Superior temporal gyrus (tissue), 1 donor: ENCODE results near the gene RBPMS2.

ENCODE experiments used
- DNase-seq: peaks from one replicate; pipeline ENCODE4 v3.0.0-alpha.2; 2016; ENCODE audit errors: extremely low spot score

Gene RBPMS2

GRCh38 chr15:64783796-64784195 is 8.4 kb upstream of the RBPMS2 start:
- DNase-seq, result no peak

DNA sequence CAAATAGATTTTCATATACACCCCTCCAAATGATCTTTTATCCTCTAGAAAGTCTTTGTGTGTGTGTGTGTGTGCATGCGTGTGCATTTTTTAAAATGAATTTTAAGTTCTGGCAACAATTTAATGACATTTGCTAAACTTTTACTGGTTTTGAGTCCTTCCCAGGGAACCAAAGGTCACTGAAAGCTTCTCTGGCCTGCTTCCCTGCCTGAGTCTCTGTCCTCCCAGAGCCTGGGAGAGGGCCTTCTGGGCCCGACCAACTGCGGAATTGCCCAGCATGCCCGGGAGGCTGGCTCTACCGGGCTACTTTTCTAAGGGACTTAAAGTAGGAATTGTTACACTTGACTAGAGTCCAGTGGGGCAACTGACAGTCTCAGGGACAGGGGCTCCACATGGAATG is 7.4 kb upstream of the RBPMS2 start:
- DNase-seq, result no peak

GRCh38 chr15:64781299-64781698 is 5.9 kb upstream of the RBPMS2 start:
- DNase-seq, result no peak

- no peak for DNase-seq
Measured at GRCh38 chr15:64780600-64781156, 5.3 kb upstream of the RBPMS2 start.

GRCh38 chr15:64779630-64780029 is 4.2 kb upstream of the RBPMS2 start:
- DNase-seq, result no peak

DNA sequence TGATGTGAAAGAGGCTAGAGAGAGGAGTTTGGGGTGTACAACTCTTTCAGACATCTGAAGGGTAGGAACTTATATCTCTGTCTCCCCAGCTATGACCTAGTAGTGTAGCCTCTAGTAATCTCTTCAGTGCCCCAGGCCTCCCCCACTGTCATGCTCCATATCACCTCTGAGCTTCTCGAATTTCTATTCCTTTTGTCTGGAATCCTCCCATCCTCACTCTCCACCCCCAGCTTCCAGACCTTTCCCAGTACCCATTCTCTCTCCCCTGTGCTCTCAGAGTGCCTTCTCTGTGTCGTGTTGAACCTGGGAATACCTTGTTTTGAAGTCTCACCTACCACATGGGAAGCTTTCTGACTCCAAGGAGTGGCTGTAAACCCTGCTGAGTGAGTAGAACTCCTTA is 3.6 kb upstream of the RBPMS2 start:
- no peak for DNase-seq

GRCh38 chr15:64776402-64776786 is 1.0 kb upstream of the RBPMS2 start:
- no peak for DNase-seq

- DNase-seq, result no peak
Measured at GRCh38 chr15:64774629-64775493, 528 bp downstream of the RBPMS2 start.

DNA sequence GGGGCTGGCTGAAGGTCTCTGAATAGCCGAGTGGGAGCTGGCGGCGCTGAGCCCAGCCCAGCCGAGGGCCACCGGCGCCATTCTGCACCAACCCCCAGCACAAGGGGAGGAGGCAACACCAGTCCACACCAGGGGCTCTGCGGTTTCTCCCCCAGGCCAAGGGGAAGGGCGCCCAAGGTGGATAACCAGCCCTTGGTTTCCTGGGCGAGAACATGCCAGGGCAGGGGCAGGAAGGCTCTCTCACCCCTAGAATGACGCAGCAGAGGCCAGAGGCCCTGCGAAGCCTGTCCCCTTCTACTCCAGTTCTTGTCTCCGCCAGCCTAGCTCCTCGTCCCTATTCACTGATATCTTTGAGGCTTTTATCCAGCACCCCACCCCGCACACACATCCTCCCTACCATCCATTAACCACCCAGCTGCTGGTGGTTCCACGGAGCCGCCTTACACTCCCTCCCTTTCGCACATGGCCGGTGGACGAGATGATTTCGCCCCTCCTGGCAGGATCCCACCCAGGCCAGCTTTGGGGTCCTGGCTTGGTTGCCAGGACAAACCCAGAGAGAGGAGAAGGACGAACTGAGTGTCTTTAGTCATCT is 1.3 kb downstream of the RBPMS2 start:
- no peak for DNase-seq

DNA sequence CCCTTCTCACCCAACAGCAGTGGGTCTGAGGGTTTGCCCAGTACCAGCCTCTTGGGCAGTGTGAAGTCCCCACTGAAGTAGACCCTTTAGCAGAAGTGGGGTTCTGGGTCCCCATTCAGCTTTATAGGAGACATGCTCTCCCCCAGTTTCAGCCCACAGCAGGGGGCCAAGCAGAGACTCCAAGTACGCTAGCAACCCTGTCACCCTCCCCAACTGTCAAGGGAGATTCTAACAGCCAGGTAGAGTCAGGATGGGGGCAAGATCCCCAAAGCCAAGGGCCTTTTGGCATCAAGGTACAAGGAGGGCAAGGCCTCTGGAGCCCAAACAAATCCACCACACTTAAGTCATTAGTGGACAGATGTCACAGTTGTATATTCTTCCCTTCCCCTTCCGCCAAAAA is 1.8 kb downstream of the RBPMS2 start:
- DNase-seq, result no peak

DNA sequence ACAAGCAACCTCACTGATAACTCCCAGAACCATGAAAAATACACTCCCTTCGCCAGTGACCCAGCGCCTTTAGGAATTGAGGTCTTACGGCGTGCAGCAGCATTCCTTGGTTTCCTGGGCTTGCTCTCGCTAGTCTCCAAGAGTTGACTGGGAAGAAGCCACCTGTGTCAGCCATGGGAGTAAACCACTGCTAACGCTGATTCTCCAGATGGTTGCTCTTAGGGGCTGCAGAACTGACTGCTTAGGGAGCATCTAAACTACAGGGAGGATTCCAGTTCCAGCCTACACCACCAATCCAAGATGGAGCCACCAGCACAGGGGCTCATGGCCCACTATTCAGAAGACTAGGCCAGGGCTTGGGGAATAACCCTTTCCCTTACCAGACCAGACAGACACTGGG is 2.4 kb downstream of the RBPMS2 start:
- no peak for DNase-seq

DNA sequence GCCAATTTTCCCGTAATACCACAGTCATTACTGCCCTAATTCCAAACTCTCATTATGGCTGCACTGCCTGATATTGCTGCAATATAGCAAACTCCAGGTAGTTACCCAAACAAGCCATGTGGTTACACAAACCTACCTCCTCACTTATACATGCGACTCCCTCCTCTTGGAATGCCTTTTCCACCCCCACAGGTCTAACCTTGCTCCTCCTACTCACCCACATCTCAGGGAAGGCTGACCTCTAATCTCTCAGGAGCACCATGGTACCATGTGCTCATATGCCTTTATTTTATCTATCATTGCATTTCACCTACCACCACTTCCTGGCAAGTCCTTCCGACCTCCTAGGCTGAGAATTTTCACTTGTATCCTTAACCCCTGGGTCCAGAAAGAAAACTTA is 2.9 kb downstream of the RBPMS2 start:
- no peak for DNase-seq

DNA sequence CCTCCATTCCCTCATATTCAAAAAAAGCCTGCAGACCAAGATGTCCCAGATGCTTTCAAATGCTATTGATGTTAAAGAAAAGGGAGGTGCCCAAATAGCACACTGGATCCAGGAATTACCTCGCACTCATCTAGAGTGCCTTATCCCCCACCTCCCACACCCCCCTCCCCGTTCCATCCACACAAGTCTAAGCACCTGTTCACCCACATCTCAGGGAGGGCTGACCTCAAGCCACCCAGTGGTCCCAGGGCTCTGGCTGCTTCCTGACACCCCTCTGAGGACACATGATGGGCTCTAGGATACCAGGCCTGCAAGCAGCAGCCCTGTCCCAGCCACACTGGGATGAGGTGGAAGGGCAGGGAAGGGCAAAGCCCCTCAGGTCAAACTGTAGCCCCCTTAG is 4.8 kb downstream of the RBPMS2 start:
- DNase-seq, result no peak

DNA sequence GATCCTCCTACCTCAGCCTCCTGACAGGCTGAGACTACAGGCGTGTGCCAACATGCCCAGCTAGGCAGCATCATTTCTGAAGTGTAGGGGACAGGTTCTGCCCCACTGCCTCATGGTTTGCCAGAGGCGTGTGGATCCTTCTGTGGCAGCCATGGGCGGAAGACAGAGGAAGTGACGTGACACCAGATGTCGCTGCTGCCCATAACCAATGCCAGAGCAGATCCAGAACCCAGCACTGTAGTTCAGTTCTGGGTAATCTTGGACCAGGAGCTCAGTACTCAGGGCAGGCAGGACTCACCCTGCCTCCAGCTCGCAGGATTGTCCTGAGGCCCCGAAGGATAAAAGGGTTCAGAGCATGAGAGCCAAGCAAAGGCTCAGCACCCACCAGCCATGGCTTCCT is 8.2 kb downstream of the RBPMS2 start:
- no peak for DNase-seq

- no peak for DNase-seq
Measured at GRCh38 chr15:64766058-64766457, 9.3 kb downstream of the RBPMS2 start.

- no peak for DNase-seq
Measured at GRCh38 chr15:64763874-64764273, 11.5 kb downstream of the RBPMS2 start.

GRCh38 chr15:64763462-64763861 is 11.9 kb downstream of the RBPMS2 start:
- no peak for DNase-seq

DNA sequence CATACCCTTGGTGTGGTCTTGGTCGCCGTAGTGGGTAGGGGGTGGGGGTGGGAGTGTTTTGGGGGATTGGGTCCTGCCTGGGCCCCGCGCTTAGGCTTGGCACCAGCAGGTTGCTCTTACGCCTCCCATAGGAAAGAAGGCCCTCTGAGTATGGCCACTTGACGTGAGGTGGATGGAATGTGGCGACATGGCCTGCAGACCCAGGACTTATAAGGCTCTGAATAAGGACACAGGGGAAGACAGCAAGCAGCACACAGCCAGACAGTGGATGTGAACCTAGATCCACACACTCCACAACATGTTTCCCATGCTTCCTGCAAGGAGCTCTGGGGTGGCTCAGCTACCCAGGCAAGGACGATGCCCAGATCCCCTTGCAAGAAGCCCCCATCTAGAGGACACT is 12.4 kb downstream of the RBPMS2 start:
- DNase-seq, result no peak

DNA sequence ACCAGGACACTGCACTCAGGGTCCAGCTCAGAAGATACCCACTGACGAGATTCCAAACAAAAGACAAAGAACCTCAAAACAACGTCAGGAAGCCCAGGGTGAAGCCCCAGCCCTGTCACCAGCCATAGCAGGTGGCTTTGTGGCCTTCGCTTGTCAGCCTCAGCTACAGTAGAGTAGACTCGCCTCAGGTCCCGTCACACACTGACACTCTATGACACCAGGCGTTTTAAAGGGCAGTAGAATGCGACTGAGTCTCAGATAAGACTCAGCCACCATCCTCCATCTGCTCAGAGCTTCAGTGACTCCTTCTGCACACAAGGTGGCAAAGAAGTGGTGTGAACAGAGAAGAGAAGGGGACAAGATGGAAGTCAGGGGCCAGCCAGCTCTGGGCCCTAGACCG is 12.8 kb downstream of the RBPMS2 start:
- DNase-seq, result no peak

DNA sequence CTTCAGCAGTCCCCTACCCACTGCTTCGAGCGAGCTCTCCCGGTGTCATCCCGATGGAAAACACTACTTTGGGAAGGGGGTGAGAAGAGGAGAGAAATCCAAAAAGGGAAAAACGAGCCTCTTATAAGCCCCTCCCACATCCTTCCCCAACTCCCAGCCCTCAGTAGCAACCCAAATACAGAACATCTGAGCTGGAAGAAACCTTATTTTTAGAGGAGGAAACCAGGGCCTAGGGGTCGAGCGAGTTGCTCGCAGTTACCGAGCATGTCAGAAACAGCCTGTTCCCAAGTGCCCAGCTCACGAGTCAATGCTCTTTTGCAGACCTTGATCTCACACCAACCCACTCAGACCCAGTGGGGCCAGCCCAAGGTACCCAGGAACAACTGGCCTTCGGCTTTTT is 14.2 kb downstream of the RBPMS2 start:
- DNase-seq, result no peak

DNA sequence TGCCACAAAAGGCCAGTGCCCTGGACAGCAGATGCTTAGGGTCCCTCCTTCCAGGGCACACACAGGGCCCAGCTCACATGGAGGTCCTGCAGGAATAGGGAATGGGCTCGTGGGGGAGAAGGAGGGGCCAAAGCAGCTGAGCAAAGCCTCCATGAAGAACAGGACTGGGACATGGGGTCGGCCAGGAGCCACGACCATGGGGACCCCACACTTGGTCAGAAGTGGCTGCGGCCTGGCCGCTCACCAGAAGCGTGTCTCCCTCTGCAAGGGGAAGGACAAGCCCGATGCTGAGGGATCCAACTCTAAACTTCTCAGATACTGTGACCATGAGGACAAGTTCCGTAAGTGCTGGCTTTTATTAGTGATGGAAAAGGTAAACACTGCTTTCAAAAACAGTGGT is 15.3 kb downstream of the RBPMS2 start:
- DNase-seq, result no peak

GRCh38 chr15:64755427-64755940 is 19.9 kb downstream of the RBPMS2 start:
- DNase-seq, result no peak
